NCI-H524 treated with DMSO at 0.1 percent for 48 hours (cell line): Measurements from ENCODE around the gene CFAP69.
"Not testable (repeated sequence)": the region's sequence is repeated elsewhere in the genome, so short reads cannot be mapped to it uniquely, and the experiment has no call there.

ENCODE experiments used
- DNase-seq: peaks from one replicate; lab custom pipeline; 2025; lab: John Stamatoyannopoulos, UW

The CFAP69 gene

DNA sequence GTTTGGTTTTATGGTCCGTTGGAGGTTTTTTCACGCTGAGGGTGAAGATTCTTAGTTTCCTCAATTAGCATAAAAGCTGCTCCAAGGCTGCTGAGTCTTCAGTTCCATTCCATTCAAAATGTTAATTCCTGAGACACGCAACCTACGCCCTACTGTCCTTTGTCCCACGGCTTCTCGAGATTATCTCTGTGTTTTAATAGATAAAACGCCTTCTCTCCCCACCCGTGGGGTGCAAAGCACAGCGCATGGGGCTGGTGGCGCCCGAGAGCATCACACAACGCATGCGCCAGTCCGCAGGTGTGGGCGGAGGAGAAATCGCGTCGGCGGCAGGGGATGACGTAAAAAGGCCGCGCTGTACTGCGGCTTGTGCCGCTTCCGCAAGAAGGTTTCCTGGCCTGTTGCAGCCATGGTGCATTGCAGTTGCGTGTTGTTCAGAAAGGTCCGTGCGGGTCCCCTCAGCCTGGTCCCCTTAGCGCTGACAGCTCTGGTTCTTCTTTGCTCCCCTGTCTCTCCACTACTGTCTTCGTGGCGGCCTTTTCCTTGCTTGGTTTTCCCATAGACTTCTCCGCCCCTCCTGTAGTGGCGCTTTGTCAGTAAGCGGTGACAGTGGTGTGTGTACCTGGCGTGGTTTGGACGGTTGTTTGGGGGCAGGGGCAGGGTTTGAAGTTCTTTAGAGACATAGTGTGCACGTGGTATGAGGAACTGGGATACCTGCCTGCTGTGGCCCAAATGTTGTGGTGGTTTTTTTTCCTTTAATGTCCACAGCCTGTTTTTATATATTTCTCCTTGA, 101.6 kb downstream of the CFAP69 start, which contains the start of gene GTPBP10:
TSS of gene GTPBP10 (plus strand) at position 381 of the 790 bp plus-strand sequence. CDS start at position 407, 26 bp downstream.
- peak; percentile 70 for DNase-seq

DNA sequence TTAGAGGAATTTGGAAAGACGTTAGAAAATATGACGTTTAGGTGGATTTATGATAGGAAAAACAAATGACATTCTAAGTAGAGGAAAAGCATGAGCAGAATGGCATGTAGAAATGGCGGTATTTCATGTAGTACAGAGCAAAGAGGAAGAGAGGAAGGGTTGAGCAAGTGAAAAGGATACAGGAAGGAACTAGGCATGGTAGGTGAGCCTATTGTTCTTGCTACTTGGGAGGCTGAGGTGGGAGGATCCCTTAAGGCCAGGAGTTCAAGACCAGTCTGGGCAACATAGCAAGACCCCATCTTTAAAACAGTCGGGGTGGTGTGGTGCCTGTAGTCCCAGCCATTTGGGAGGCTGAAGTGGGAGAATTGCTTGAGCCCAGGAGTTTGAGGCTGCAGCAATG, 102.8 kb downstream of the CFAP69 start:
- no peak for DNase-seq

DNA sequence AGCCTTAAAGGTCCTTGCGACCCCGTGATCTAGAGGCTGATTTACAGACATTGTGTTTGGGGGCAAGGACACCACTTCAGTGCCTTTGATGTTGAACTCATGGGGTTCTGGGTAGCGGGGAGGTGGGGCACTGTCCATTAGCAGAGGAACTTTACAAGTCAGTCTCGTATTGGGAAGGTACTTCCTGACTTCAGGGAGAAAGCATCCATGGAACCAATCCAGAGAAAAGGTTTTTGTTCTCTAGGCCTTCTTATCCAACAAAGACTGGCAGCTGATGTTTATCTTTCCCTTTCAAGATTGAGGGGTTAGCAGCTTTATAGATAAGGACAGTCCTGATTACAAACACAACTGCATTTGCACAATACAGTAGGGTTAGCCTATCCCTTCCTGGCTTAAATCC, 104.3 kb downstream of the CFAP69 start:
- no peak for DNase-seq

DNA sequence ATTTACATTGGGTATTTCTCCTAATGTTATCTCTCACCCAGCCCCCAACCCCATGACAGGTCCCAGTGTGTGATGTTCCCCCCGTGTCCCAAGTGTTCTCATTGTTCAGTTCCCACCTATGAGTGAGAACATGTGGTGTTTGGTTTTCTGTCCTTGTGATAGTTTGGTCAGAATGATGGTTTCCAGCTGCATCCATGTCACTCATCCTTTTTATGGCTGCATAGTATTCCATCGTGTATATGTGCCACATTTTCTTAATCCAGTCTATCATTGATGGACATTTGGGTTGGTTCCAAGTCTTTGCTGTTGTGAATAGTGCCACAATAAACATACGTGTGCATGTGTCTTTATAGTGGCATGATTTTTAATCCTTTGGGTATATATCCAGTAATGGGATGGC, 105.1 kb downstream of the CFAP69 start:
- not testable (repeated sequence) for DNase-seq

DNA sequence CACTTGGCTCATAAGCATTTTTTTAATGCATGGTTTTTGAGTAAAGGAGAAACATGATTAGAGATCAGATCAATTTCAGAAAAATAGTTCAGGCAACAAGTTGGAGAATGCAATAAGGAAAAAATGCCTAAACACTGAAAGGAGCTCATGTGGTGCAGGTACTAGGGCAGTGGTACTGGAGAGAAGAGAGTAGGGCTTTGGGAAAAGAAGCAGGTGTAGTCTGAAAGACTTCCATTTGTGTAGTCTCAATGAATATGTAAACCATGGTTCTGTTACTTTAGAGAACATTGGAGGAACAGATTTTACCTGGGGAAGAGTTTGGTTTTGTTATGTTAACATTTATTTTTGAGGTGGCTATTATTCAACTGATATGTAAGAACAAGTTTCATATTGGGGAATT, 107.0 kb downstream of the CFAP69 start:
- no peak for DNase-seq
